SW480 (cell line): ENCODE data around the gene GPATCH2L.

Source experiments
- DNase-seq: peaks from one replicate; pipeline ENCODE4 v3.0.0-alpha.2; 2016; ENCODE audit warnings: low spot score

Gene GPATCH2L

GRCh38 chr14:76151398-76152332 is at the start of gene GPATCH2L:
Gene GPATCH2L, plus strand, starts transcription at chr14:76151922. Its CDS starts 2,442 bp downstream, at chr14:76154364.
- DNase-seq = peak; percentile 87

- no peak for DNase-seq
Measured at GRCh38 chr14:76104802-76105355, 46.8 kb upstream of the GPATCH2L start.

- DNase-seq = no peak
Measured at GRCh38 chr14:76106188-76106587, 45.5 kb upstream of the GPATCH2L start.

- no peak for DNase-seq
Measured at GRCh38 chr14:76109087-76109880, 42.4 kb upstream of the GPATCH2L start.

GRCh38 chr14:76112889-76113624 is 38.7 kb upstream of the GPATCH2L start:
- no peak for DNase-seq

- no peak for DNase-seq
Measured at GRCh38 chr14:76113691-76114090, 38.0 kb upstream of the GPATCH2L start.

- DNase-seq = no peak
Measured at GRCh38 chr14:76115010-76115422, 36.7 kb upstream of the GPATCH2L start.

GRCh38 chr14:76117789-76118484 is 33.8 kb upstream of the GPATCH2L start:
- DNase-seq = no peak

GRCh38 chr14:76118594-76118993 is 33.1 kb upstream of the GPATCH2L start:
- DNase-seq = no peak

- DNase-seq = no peak
Measured at GRCh38 chr14:76121089-76121748, 30.5 kb upstream of the GPATCH2L start.

- no peak for DNase-seq
Measured at GRCh38 chr14:76123426-76124225, 28.1 kb upstream of the GPATCH2L start.

- DNase-seq = no peak
Measured at GRCh38 chr14:76125511-76125910, 26.2 kb upstream of the GPATCH2L start.

GRCh38 chr14:76126076-76126475 is 25.6 kb upstream of the GPATCH2L start:
- no peak for DNase-seq

- no peak for DNase-seq
Measured at GRCh38 chr14:76129851-76130576, 21.7 kb upstream of the GPATCH2L start.

GRCh38 chr14:76131071-76131965 is 20.4 kb upstream of the GPATCH2L start:
- no peak for DNase-seq

- peak; percentile 27 for DNase-seq
Measured at GRCh38 chr14:76133103-76133502, 18.6 kb upstream of the GPATCH2L start.

- DNase-seq = no peak
Measured at GRCh38 chr14:76134231-76134630, 17.5 kb upstream of the GPATCH2L start.

GRCh38 chr14:76135722-76136121 is 16.0 kb upstream of the GPATCH2L start:
- DNase-seq = no peak
